K562 treated with DMSO at 1 percent for 48 hours (cell line): Measurements from ENCODE around the gene OSGIN1. TPM values are rescaled to one million over a fixed set of nuclear protein-coding genes. Genes with fewer than 3 reads are reported as not detected.

ENCODE experiments used
- total RNA-seq: library from RNA; unstranded; fragments of 300-600 nt; gene quantifications from 2 replicates; pipeline ENCODE4 v1.2.3, GENCODE V29; 2022; ENCODE audit warnings: low replicate concordance; ENCODE audit errors: extremely low read depth

Gene OSGIN1, protein sequence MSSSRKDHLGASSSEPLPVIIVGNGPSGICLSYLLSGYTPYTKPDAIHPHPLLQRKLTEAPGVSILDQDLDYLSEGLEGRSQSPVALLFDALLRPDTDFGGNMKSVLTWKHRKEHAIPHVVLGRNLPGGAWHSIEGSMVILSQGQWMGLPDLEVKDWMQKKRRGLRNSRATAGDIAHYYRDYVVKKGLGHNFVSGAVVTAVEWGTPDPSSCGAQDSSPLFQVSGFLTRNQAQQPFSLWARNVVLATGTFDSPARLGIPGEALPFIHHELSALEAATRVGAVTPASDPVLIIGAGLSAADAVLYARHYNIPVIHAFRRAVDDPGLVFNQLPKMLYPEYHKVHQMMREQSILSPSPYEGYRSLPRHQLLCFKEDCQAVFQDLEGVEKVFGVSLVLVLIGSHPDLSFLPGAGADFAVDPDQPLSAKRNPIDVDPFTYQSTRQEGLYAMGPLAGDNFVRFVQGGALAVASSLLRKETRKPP
- total RNA-seq: not detected in 2 replicates

DNA sequence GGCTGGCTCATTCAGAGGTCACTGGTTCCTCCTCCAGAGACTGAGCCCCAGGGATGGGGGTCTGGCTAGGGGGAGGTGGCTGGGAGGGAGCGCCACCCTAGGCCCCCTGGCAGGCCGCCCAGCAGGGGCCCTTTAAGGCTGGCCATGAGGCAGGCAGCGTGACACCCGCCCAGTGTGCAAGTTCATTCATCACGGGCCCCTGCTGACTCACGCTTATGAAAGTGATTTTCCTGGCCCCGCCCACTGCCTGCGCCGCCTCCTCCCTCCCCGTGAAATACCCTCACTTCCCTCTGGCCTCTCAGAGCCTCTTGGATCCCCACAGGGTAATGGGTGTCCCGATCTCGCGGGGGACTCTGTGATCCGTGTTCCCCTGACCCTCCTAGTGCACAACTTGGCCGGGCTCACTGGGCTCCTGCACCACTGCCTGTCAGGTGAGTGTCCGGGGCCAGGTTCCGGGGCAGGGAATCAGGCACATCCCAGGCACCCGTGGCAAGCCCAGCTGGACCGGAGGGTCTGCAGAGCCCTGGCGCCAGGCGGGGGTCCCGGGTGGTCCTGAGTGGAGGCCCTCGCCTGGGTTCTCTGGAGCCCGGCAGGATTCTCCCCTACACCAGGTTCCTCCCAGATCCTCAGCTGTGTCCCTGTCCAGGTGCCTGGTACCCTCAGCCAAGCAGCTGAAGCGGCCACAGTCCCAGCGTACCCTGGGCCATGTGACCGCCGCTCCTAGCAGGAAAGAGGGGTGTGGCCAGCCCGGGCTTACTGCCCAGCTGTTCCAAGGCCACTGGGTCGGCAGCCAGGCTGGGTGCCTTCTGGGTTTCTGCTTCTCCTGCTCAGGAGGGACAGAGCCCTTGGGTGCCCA is at the start of gene OSGIN1:
TSS of gene OSGIN1 (plus strand) at position 301 of the 856 bp plus-strand sequence. CDS start 4,432 bp downstream, outside the sequence.

DNA sequence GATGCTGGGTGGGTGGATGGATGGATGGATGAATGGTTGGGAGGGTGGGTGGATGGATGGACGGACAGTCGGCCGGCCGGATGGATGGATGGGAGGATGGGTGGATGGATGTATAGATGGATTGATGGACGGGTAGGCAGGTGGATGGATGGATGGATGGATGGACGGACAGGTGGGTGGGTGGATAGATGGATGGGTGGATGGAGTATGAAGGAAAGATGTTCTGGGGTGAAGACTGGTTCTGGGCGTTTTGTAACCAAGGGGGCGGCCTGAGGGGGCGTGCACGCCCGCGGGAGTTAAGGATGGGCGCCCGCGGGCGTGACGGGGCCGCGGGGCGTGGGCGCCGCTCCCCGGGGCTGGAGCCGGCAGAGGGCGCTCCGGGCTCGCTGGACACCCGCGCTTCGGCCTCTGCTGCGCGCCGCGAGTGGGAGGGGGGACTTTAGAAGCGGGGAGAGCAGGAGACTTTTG is 14.8 kb downstream of the OSGIN1 start, which contains the start of gene NECAB2:
TSS of gene NECAB2 (plus strand) at position 407 of the 468 bp plus-strand sequence. CDS start 405 bp downstream, outside the sequence.

Other genes starting within 250 kb of the OSGIN1 start
- not detected in 2 replicates for gene HSBP1, start 145.3 kb upstream of the OSGIN1 start, total RNA-seq
- gene MLYCD, start 54.1 kb upstream of the OSGIN1 start, total RNA-seq: not detected in 2 replicates
- not detected in 2 replicates for gene NECAB2, start 15.0 kb downstream of the OSGIN1 start, total RNA-seq
- gene SLC38A8, start 89.6 kb downstream of the OSGIN1 start, total RNA-seq: not detected in 2 replicates
- gene MBTPS1, start 163.7 kb downstream of the OSGIN1 start, total RNA-seq: not detected in 2 replicates
- not detected in 2 replicates for gene HSDL1, start 191.9 kb downstream of the OSGIN1 start, total RNA-seq
- gene DNAAF1, start 192.1 kb downstream of the OSGIN1 start, total RNA-seq: not detected in 2 replicates
- gene TAF1C, start 233.8 kb downstream of the OSGIN1 start, total RNA-seq: not detected in 2 replicates
- not detected in 2 replicates for gene ADAD2, start 237.9 kb downstream of the OSGIN1 start, total RNA-seq